H9 (cell line): ENCODE measurements around the gene SELENOW. TPM values are rescaled to one million over a fixed set of nuclear protein-coding genes. Genes with fewer than 3 reads are reported as not detected.

Experiments used
- DNase-seq: peaks from one replicate; pipeline ENCODE4 v3.0.0-alpha.2; 2017
- H2AFZ ChIP-seq: one replicate; pipeline ENCODE4 v1.6.1; 2013; ENCODE audit warnings: mild to moderate bottlenecking, low read length, control low read depth, moderate library complexity
- H2AK5ac ChIP-seq: 2 replicates; pipeline ENCODE4 v1.6.1; 2013; ENCODE audit warnings: low read length, control low read depth, mixed read lengths; ENCODE audit not compliant: insufficient read length
- H2BK120ac ChIP-seq: one replicate; pipeline ENCODE4 v1.6.1; 2013; ENCODE audit warnings: low read depth, mild to moderate bottlenecking, low read length, control low read depth, inconsistent platforms; ENCODE audit not compliant: poor library complexity, severe bottlenecking
- H2BK12ac ChIP-seq: 2 replicates; pipeline ENCODE4 v1.6.1; 2013; ENCODE audit warnings: low read length, control low read depth, mixed read lengths, low read depth; ENCODE audit not compliant: insufficient read length
- H2BK15ac ChIP-seq: 2 replicates; pipeline ENCODE4 v1.6.1; 2013; ENCODE audit warnings: low read depth, low read length, control low read depth
- H2BK20ac ChIP-seq: one replicate; pipeline ENCODE4 v1.6.1; 2013; ENCODE audit warnings: low read depth, mild to moderate bottlenecking, low read length, control low read depth, inconsistent platforms; ENCODE audit not compliant: poor library complexity, severe bottlenecking
- H2BK5ac ChIP-seq: 2 replicates; pipeline ENCODE4 v1.6.1; 2013; ENCODE audit warnings: low read length, control low read depth, mixed read lengths; ENCODE audit not compliant: insufficient read length
- H3K14ac ChIP-seq: 2 replicates; pipeline ENCODE4 v1.6.1; 2013; ENCODE audit warnings: low read length, control low read depth; ENCODE audit not compliant: insufficient read depth
- H3K18ac ChIP-seq: 2 replicates; pipeline ENCODE4 v1.6.1; 2013; ENCODE audit warnings: low read depth, mild to moderate bottlenecking, mixed read lengths, low read length, control low read depth; ENCODE audit not compliant: insufficient read length
- H3K23ac ChIP-seq: 2 replicates; pipeline ENCODE4 v1.6.1; 2013; ENCODE audit warnings: low read length, control low read depth, mixed read lengths, low read depth; ENCODE audit not compliant: insufficient read length
- H3K23me2 ChIP-seq: 2 replicates; pipeline ENCODE4 v1.6.1; 2013; ENCODE audit warnings: low read depth, mild to moderate bottlenecking, mixed read lengths, low read length, control low read depth; ENCODE audit not compliant: insufficient read length, poor library complexity, severe bottlenecking
- H3K27ac ChIP-seq: 2 replicates; pipeline ENCODE4 v1.5.1; 2013; ENCODE audit warnings: low read length, control low read depth, mixed read lengths, low read depth; ENCODE audit not compliant: insufficient read length
- H3K27me3 ChIP-seq: 2 replicates; pipeline ENCODE4 v1.6.1; 2013; ENCODE audit warnings: low read length, control low read depth, inconsistent platforms; ENCODE audit not compliant: insufficient read depth
- H3K4ac ChIP-seq: 2 replicates; pipeline ENCODE4 v1.6.1; 2013; ENCODE audit warnings: low read depth, mild to moderate bottlenecking, control low read depth, inconsistent platforms, low read length, moderate library complexity
- H3K4me1 ChIP-seq: 2 replicates; pipeline ENCODE4 v1.6.1; 2013; ENCODE audit warnings: low read length, control low read depth, inconsistent platforms; ENCODE audit not compliant: insufficient read depth
- H3K4me2 ChIP-seq: 2 replicates; pipeline ENCODE4 v1.6.1; 2013; ENCODE audit warnings: low read length, control low read depth, mixed read lengths; ENCODE audit not compliant: insufficient read length, insufficient read depth
- H3K56ac ChIP-seq: 2 replicates; pipeline ENCODE4 v1.6.1; 2013; ENCODE audit warnings: low read depth, mild to moderate bottlenecking, mixed read lengths, low read length, control low read depth; ENCODE audit not compliant: insufficient read length
- H3K79me1 ChIP-seq: 2 replicates; pipeline ENCODE4 v1.6.1; 2013; ENCODE audit warnings: low read depth, mild to moderate bottlenecking, moderate library complexity, low read length, control low read depth, inconsistent platforms; ENCODE audit not compliant: insufficient read depth, poor library complexity, severe bottlenecking
- H3K79me2 ChIP-seq: 2 replicates; pipeline ENCODE4 v1.6.1; 2013; ENCODE audit warnings: low read length, control low read depth, inconsistent platforms; ENCODE audit not compliant: insufficient read depth
- H3K9ac ChIP-seq: 2 replicates; pipeline ENCODE4 v1.6.1; 2013; ENCODE audit warnings: low read length, control low read depth, mixed read lengths; ENCODE audit not compliant: insufficient read length; ENCODE audit errors: extremely low read depth
- H3K9me3 ChIP-seq: one replicate; pipeline ENCODE4 v1.6.1; 2013; ENCODE audit warnings: low read depth, low read length, inconsistent platforms; ENCODE audit not compliant: control insufficient read depth
- H3T11ph ChIP-seq: one replicate; pipeline ENCODE4 v1.6.1; 2013; ENCODE audit warnings: mild to moderate bottlenecking, low read length, control low read depth, inconsistent platforms
- H4K20me1 ChIP-seq: one replicate; pipeline ENCODE4 v1.6.1; 2013; ENCODE audit not compliant: control insufficient read depth, insufficient read length, insufficient read depth
- H4K5ac ChIP-seq: 2 replicates; pipeline ENCODE4 v1.6.1; 2013; ENCODE audit warnings: low read depth, mild to moderate bottlenecking, mixed read lengths, low read length, control low read depth; ENCODE audit not compliant: insufficient read length
- H4K8ac ChIP-seq: replicated peaks from 2 replicates; pipeline ENCODE4 v1.6.1; 2013; ENCODE audit warnings: low read length, control low read depth, mixed read lengths, low read depth; ENCODE audit not compliant: insufficient read length
- H4K91ac ChIP-seq: 2 replicates; pipeline ENCODE4 v1.6.1; 2013; ENCODE audit warnings: low read depth, mild to moderate bottlenecking, moderate library complexity, mixed read lengths, low read length, control low read depth; ENCODE audit not compliant: insufficient read length
- H3K27ac Mint-ChIP-seq, 3 experiments: 2 replicates in 2 of 3; 3 replicates in 1 of 3; pipeline ENCODE4 v1.8.0; 2020 to 2021; ENCODE audit warnings: mixed read lengths in 3 of 3, mild to moderate bottlenecking in 1 of 3, moderate library complexity in 1 of 3
- H3K27me3 Mint-ChIP-seq: 2 replicates; pipeline ENCODE4 v1.8.0; 2021; ENCODE audit warnings: low read depth, mild to moderate bottlenecking, moderate library complexity, mixed read lengths
- H3K36me3 Mint-ChIP-seq, 3 experiments: 2 replicates in 2 of 3; 3 replicates in 1 of 3; pipeline ENCODE4 v1.8.0; 2020 to 2021; ENCODE audit warnings: low read depth in 3 of 3, mixed read lengths in 3 of 3; ENCODE audit not compliant: insufficient read depth in 1 of 3
- H3K4me1 Mint-ChIP-seq, 2 experiments: 2 replicates each; pipeline ENCODE4 v1.8.0; 2020; ENCODE audit warnings: mixed read lengths in 2 of 2
- H3K4me3 Mint-ChIP-seq, 2 experiments: 2 replicates in 1 of 2; 3 replicates in 1 of 2; pipeline ENCODE4 v1.8.0; 2020 to 2021; ENCODE audit warnings: mild to moderate bottlenecking in 2 of 2, mixed read lengths in 2 of 2, moderate library complexity in 1 of 2
- H3K9me3 Mint-ChIP-seq, 2 experiments: 2 replicates in 1 of 2; 3 replicates in 1 of 2; pipeline ENCODE4 v1.8.0; 2020; ENCODE audit warnings: mild to moderate bottlenecking in 2 of 2, mixed read lengths in 2 of 2, moderate library complexity in 1 of 2
- WGBS: extraction: QIAGEN DNeasy Blood & Tissue Kit; methylation state at CpG from one replicate; pipeline ENCODE4 v1.1.7; 2013; ENCODE audit warnings: missing lambda C conversion rate, low lambda C conversion rate, mixed read lengths; ENCODE audit not compliant: insufficient read length; ENCODE audit errors: extremely low coverage; 5-methylcytosine and 5-hydroxymethylcytosine counted together
- total RNA-seq: library from RNA; stranded (reverse); gene quantifications from 2 replicates; pipeline ENCODE4 v1.2.1, GENCODE V29; 2021
- TF ChIP-seq, protein P1 (sequence below): fragments of 200-600 bp; sonication (generic); conservative IDR thresholded peaks from 3 replicates; pipeline ENCODE4 v1.8.0; 2021; ENCODE audit warnings: antibody characterized with exemption, mild to moderate bottlenecking

The SELENOW gene
- total RNA-seq, 1 experiment from 2014 or later: 388 TPM

DNA sequence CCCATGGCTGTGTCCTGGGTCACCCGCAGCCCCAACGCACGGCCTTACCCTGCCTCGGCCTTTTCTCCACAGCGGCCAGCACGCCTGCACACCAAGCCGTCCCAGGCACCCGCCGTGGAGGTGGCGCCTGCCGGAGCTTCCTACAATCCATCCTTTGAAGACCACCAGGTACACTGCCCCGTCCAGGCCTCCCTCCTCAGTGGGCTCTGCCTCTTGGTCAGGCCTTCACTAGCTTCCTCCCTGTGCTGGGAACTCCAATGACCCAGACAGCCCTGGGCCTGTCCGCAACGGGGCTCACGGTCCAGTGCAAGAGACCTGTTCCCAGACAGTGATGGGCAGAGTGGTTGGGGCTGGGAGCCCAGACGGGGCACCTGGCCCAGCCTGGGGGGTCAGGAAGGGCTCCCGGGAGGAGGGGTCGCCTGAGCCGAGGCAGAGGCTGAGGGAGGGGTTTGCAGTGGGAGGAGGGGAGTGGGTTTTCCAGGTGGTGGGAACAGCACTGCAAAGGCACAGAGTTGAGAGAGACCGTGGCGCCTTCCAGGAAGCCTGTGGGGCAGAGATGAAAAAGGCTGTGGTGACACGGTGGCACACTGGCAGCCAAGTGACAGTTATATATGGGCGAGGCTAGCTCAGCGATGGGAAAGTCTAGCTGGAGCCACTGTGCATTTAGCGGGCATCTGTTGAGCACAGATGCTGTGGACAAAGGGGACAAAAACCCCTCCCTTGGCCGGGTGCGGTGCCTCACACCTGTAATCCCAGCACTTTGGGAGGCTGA is 25.9 kb upstream of the SELENOW start:
- Histone ChIP-seq H2AFZ (no peak overlapping the region), H3K79me2 (0 out of 2 replicates have a peak, but pooled peaks cover 2% of the 10 kb centered on the region), H3K79me1 (peaks cover 3% of the 10 kb centered on the region), H3K9me3 (no peaks in the 10 kb centered on the region), H4K91ac (no peak overlapping the region), H4K8ac (no peak overlapping the region), H3K4me2 (no peak overlapping the region), H2BK20ac (no peak overlapping the region), H3K56ac (no peak overlapping the region), H3K27ac (no peak overlapping the region), H3K14ac (no peak overlapping the region), H3K27me3 (no peaks in the 10 kb centered on the region), H2AK5ac (no peak overlapping the region), H2BK5ac (no peak overlapping the region), H3K4ac (no peak overlapping the region), H4K5ac (no peak overlapping the region), H3K4me1 (no peaks in the 10 kb centered on the region), H3T11ph (no peak overlapping the region), H2BK120ac (no peak overlapping the region), H2BK15ac (no peak overlapping the region), H3K23ac (no peak overlapping the region), H3K23me2 (no peaks in the 10 kb centered on the region), H3K18ac (no peak overlapping the region), H4K20me1 (no peaks in the 10 kb centered on the region), H3K9ac (no peak overlapping the region), H2BK12ac (no peak overlapping the region)
- no CpG with 5 or more reads among the region's 27 CpGs for WGBS
- H3K27ac Mint-ChIP-seq: no peak overlapping the region; a peak in 1 of 7 replicates
- no peaks in the 10 kb centered on the region for H3K9me3 Mint-ChIP-seq
- peaks cover 57 to 88% (median 84%) of the 10 kb centered on the region in 3 experiments for H3K36me3 Mint-ChIP-seq
- no peaks in the 10 kb centered on the region for H3K27me3 Mint-ChIP-seq
- TF ChIP-seq, protein P1, sequence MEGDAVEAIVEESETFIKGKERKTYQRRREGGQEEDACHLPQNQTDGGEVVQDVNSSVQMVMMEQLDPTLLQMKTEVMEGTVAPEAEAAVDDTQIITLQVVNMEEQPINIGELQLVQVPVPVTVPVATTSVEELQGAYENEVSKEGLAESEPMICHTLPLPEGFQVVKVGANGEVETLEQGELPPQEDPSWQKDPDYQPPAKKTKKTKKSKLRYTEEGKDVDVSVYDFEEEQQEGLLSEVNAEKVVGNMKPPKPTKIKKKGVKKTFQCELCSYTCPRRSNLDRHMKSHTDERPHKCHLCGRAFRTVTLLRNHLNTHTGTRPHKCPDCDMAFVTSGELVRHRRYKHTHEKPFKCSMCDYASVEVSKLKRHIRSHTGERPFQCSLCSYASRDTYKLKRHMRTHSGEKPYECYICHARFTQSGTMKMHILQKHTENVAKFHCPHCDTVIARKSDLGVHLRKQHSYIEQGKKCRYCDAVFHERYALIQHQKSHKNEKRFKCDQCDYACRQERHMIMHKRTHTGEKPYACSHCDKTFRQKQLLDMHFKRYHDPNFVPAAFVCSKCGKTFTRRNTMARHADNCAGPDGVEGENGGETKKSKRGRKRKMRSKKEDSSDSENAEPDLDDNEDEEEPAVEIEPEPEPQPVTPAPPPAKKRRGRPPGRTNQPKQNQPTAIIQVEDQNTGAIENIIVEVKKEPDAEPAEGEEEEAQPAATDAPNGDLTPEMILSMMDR: no peak
- DNase-seq: no peak
- H3K4me1 Mint-ChIP-seq: peaks cover 4 to 5% of the 10 kb centered on the region in 2 experiments; a peak in 1 of 4 replicates
- H3K4me3 Mint-ChIP-seq: no peak overlapping the region; a peak in 1 of 5 replicates
